Small intestine (tissue), 7 donors: ENCODE measurements around the gene GRM5. TPM values are rescaled to one million over a fixed set of nuclear protein-coding genes. Genes with fewer than 3 reads are reported as not detected.
"Not testable (repeated sequence)": the region's sequence is repeated elsewhere in the genome, so short reads cannot be mapped to it uniquely, and the experiment has no call there.

Experiments
- DNase-seq, 2 donors: peaks; one replicate each; pipeline versions ENCODE4 v3.0.0 to v3.0.0-alpha.2; 2013
- FAIRE-seq: peaks from 2 replicates; lab custom pipeline; 2012; peaks lifted over from hg19 to GRCh38; lab: Jason Lieb, UNC
- H3K27ac ChIP-seq, 3 donors: one replicate each; pipeline ENCODE4 v1.5.1; 2013; ENCODE audit warnings: low read length in 2 of 3, mild to moderate bottlenecking in 2 of 3, control low read depth in 1 of 3, inconsistent platforms in 1 of 3, low read depth in 1 of 3, moderate library complexity in 1 of 3
- H3K27me3 ChIP-seq, 3 donors: one replicate each; pipeline ENCODE4 v1.6.1; 2013; ENCODE audit warnings: low read length in 3 of 3, inconsistent platforms in 1 of 3; ENCODE audit not compliant: control insufficient read depth in 3 of 3, insufficient read depth in 3 of 3
- H3K36me3 ChIP-seq, 3 donors: one replicate each; pipeline ENCODE4 v1.6.1; 2013; ENCODE audit warnings: low read length in 3 of 3, inconsistent platforms in 1 of 3, low read depth in 1 of 3, mild to moderate bottlenecking in 1 of 3, moderate library complexity in 1 of 3; ENCODE audit not compliant: control insufficient read depth in 3 of 3, insufficient read depth in 2 of 3
- H3K4me1 ChIP-seq, 3 donors: one replicate each; pipeline ENCODE4 v1.6.1; 2013; ENCODE audit warnings: low read length in 2 of 3, inconsistent platforms in 1 of 3, low read depth in 1 of 3, mild to moderate bottlenecking in 1 of 3, moderate library complexity in 1 of 3; ENCODE audit not compliant: control insufficient read depth in 3 of 3, insufficient read depth in 2 of 3
- H3K4me3 ChIP-seq, 3 donors: one replicate each; pipeline ENCODE4 v1.5.1; 2013; ENCODE audit warnings: low read length in 3 of 3, control low read depth in 1 of 3, inconsistent platforms in 1 of 3, low read depth in 1 of 3, mild to moderate bottlenecking in 1 of 3, moderate library complexity in 1 of 3
- H3K9me3 ChIP-seq, 2 donors: one replicate each; pipeline ENCODE4 v1.6.1; 2013; ENCODE audit warnings: low read depth in 1 of 2, low read length in 1 of 2; ENCODE audit not compliant: control insufficient read depth in 2 of 2, insufficient read depth in 1 of 2
- WGBS, 3 donors: extraction: QIAGEN DNeasy Blood & Tissue Kit; methylation state at CpG; one replicate each; pipeline ENCODE4 v1.1.7; 2013; 5-methylcytosine and 5-hydroxymethylcytosine counted together
- polyA plus RNA-seq, 4 donors: library from polyadenylated mRNA; stranded (reverse) in 3 of 4; unstranded in 1 of 4; fragments of 200-250 nt in 3 of 4; fragments of 120-200 nt in 1 of 4; gene quantifications; one replicate each; pipeline versions ENCODE4 v1.2.1 to v1.2.3, GENCODE V29; 2013
- donor health status: healthy with polysubstance abuse.
- donor health status: control.
- donor health status: control.
- donor health status: Bipolar disorder and iron deficiency.
- donor health status: healthy.

GRM5 gene
- polyA plus RNA-seq, 4 donors, result 0.01 TPM; not detected in 3

GRCh38 chr11:88844941-88845340, 220.8 kb downstream of the GRM5 start:
- not testable (repeated sequence) for H3K27me3 ChIP-seq, H3K4me3 ChIP-seq, H3K36me3 ChIP-seq, DNase-seq, H3K9me3 ChIP-seq, FAIRE-seq, H3K27ac ChIP-seq, H3K4me1 ChIP-seq
- 76 to 93% (median 81%) methylated on average over 3 of the region's 3 CpGs for WGBS, 3 donors

GRCh38 chr11:88843766-88844426, 221.9 kb downstream of the GRM5 start:
- 18 to 31% (median 30%) methylated on average over 1 of the region's 1 CpG for WGBS, 3 donors
- H3K4me1 ChIP-seq, DNase-seq, H3K4me3 ChIP-seq, H3K27ac ChIP-seq, FAIRE-seq, H3K36me3 ChIP-seq, H3K27me3 ChIP-seq, H3K9me3 ChIP-seq: not testable (repeated sequence)

- not testable (repeated sequence) for H3K4me1 ChIP-seq, FAIRE-seq, H3K27me3 ChIP-seq, DNase-seq, H3K4me3 ChIP-seq, H3K36me3 ChIP-seq, H3K27ac ChIP-seq, H3K9me3 ChIP-seq
- 70 to 82% (median 73%) methylated on average over 1 of the region's 1 CpG for WGBS, 3 donors
These were observed 227.6 kb downstream of the GRM5 start for GRCh38 chr11:88838139-88838538.

- not testable (repeated sequence) for DNase-seq, H3K9me3 ChIP-seq, FAIRE-seq, H3K27me3 ChIP-seq, H3K36me3 ChIP-seq, H3K4me3 ChIP-seq, H3K4me1 ChIP-seq, H3K27ac ChIP-seq
- 79 to 100% (median 82%) methylated on average over 2 of the region's 2 CpGs for WGBS, 3 donors
These were observed 230.1 kb downstream of the GRM5 start for GRCh38 chr11:88835709-88836108.

- no peaks in the 10 kb centered on the region for H3K9me3 ChIP-seq
- no peaks in the 10 kb centered on the region for H3K4me1 ChIP-seq
- FAIRE-seq, result no peak
- no peak overlapping the region for H3K27ac ChIP-seq
- DNase-seq, result no peak
- H3K4me3 ChIP-seq, result no peak overlapping the region
- WGBS, 3 donors, result 75 to 85% (median 80%) methylated on average over 3 of the region's 3 CpGs
- H3K36me3 ChIP-seq, result no peaks in the 10 kb centered on the region
- no peaks in the 10 kb centered on the region for H3K27me3 ChIP-seq
These were observed 234.4 kb downstream of the GRM5 start for GRCh38 chr11:88831303-88831890.

- FAIRE-seq (no peak), DNase-seq (no peak)
- no peaks in the 10 kb centered on the region for H3K9me3 ChIP-seq
- H3K36me3 ChIP-seq, result no peaks in the 10 kb centered on the region
- H3K4me1 ChIP-seq, result no peaks in the 10 kb centered on the region
- 37 to 40% (median 39%) methylated on average over 3 of the region's 3 CpGs for WGBS, 3 donors
- no peaks in the 10 kb centered on the region for H3K27me3 ChIP-seq
- H3K27ac ChIP-seq, result no peak overlapping the region
- no peak overlapping the region for H3K4me3 ChIP-seq
These were observed 238.6 kb downstream of the GRM5 start for GRCh38 chr11:88827018-88827676.

GRCh38 chr11:88819616-88820015, 246.2 kb downstream of the GRM5 start:
- H3K4me3 ChIP-seq, result no peak overlapping the region
- no peaks in the 10 kb centered on the region for H3K4me1 ChIP-seq
- no peaks in the 10 kb centered on the region for H3K9me3 ChIP-seq
- no peaks in the 10 kb centered on the region for H3K36me3 ChIP-seq
- WGBS, 3 donors, result 66 to 81% (median 81%) methylated on average over 3 of the region's 3 CpGs
- FAIRE-seq, result no peak
- no peak for DNase-seq
- no peaks in the 10 kb centered on the region for H3K27me3 ChIP-seq
- no peak overlapping the region for H3K27ac ChIP-seq

- Histone ChIP-seq H3K36me3 (no peaks in the 10 kb centered on the region), H3K27ac (no peak overlapping the region), H3K4me3 (no peak overlapping the region), H3K9me3 (no peaks in the 10 kb centered on the region), H3K4me1 (no peaks in the 10 kb centered on the region), H3K27me3 (no peaks in the 10 kb centered on the region)
- DNase-seq (no peak), FAIRE-seq (no peak)
These were observed 246.8 kb downstream of the GRM5 start for GRCh38 chr11:88818978-88819377.
